Endothelial cell of umbilical vein (primary cell): ENCODE results near the gene CRB1. TPM values are rescaled to one million over a fixed set of nuclear protein-coding genes. Genes with fewer than 3 reads are reported as not detected.

Experiments
- BruUV-seq: library from RNA; stranded (reverse); fragments of 400-500 nt; replicated peaks from 2 replicates; lab custom pipeline; 2021; lab: Mats Ljungman, UMichigan
- CTCF ChIA-PET: fragments of 300-600, 350-600 bp; sonication (Branson Sonifier 250); formaldehyde crosslinking; loops from one replicate; lab custom pipeline; 2021; ENCODE audit warnings: antibody characterized with exemption, inconsistent platforms; lab: Charles Lee
- POLR2A ChIA-PET: fragments of 300-600, 350-600 bp; sonication (Branson Sonifier 250); formaldehyde crosslinking; loops from one replicate; lab custom pipeline; 2021; ENCODE audit warnings: antibody characterized with exemption, inconsistent platforms; lab: Charles Lee
- DNase-seq: peaks from one replicate; pipeline ENCODE4 v3.0.0-alpha.2; 2011; ENCODE audit warnings: low read depth, low spot score
- FAIRE-seq: peaks from 2 replicates; lab custom pipeline; 2011; peaks lifted over from hg19 to GRCh38; lab: Jason Lieb, UNC
- H2AFZ ChIP-seq: 2 replicates; pipeline ENCODE4 v1.6.0; 2012; ENCODE audit warnings: low read depth, low read length, control low read depth, inconsistent platforms
- H3K27ac ChIP-seq: 2 replicates; pipeline ENCODE4 v1.5.1; 2011; ENCODE audit warnings: low read depth, mild to moderate bottlenecking, control low read depth, low read length, moderate library complexity; ENCODE audit not compliant: insufficient read depth
- H3K27me3 ChIP-seq, 2 experiments: 2 replicates each; pipeline versions ENCODE4 v1.6.0 to v1.6.1; 2011; ENCODE audit warnings: low read length in 2 of 2, mixed read lengths in 1 of 2; ENCODE audit not compliant: control insufficient read depth in 2 of 2, insufficient read depth in 2 of 2
- H3K36me3 ChIP-seq, 2 experiments: 2 replicates in 1 of 2; 3 replicates in 1 of 2; pipeline ENCODE4 v1.5.1; 2011; ENCODE audit warnings: low read length in 2 of 2, mild to moderate bottlenecking in 1 of 2, moderate library complexity in 1 of 2; ENCODE audit not compliant: control insufficient read depth in 2 of 2, insufficient read depth in 2 of 2; ENCODE audit errors: extremely low read depth in 1 of 2
- H3K4me1 ChIP-seq: 3 replicates; pipeline ENCODE4 v1.5.1; 2011; ENCODE audit warnings: mild to moderate bottlenecking, low read length; ENCODE audit not compliant: control insufficient read depth, insufficient read depth; ENCODE audit errors: extremely low read depth
- H3K4me2 ChIP-seq: 2 replicates; pipeline ENCODE4 v1.6.1; 2011; ENCODE audit warnings: low read length, control low read depth, mixed read lengths; ENCODE audit not compliant: insufficient read depth
- H3K4me3 ChIP-seq, 3 experiments: fragments of 200-600 bp in 1 of 3; sonication (generic), shearing (Covaris generic) in 1 of 3; replicated peaks in 1 of 3; 2 replicates each; pipeline ENCODE4 v1.5.1; 2011 to 2016; ENCODE audit warnings: control low read depth in 3 of 3, low read length in 3 of 3, mild to moderate bottlenecking in 2 of 3, inconsistent platforms in 1 of 3, low read depth in 1 of 3, moderate library complexity in 1 of 3; ENCODE audit not compliant: insufficient read depth in 1 of 3
- H3K79me2 ChIP-seq: 2 replicates; pipeline ENCODE4 v1.6.0; 2012; ENCODE audit warnings: low read length, inconsistent platforms; ENCODE audit not compliant: control insufficient read depth, insufficient read depth
- H3K9ac ChIP-seq: replicated peaks from 2 replicates; pipeline ENCODE3; 2011; ENCODE audit warnings: low read length, control low read depth; ENCODE audit not compliant: insufficient read depth; ENCODE audit errors: extremely low read depth
- H3K9me1 ChIP-seq: replicated peaks from 3 replicates; pipeline ENCODE4 v1.6.0; 2011; ENCODE audit warnings: mild to moderate bottlenecking, low read length; ENCODE audit not compliant: control insufficient read depth, insufficient read depth; ENCODE audit errors: extremely low read depth
- H3K9me3 ChIP-seq: replicated peaks from 2 replicates; pipeline ENCODE4 v1.5.1; 2012; ENCODE audit warnings: low read length, inconsistent platforms; ENCODE audit not compliant: control insufficient read depth, insufficient read depth
- H4K20me1 ChIP-seq: replicated peaks from 2 replicates; pipeline ENCODE3; 2011; ENCODE audit warnings: mild to moderate bottlenecking, low read length; ENCODE audit not compliant: control insufficient read depth, insufficient read depth; ENCODE audit errors: extremely low read depth
- EZH2 ChIP-seq: IDR thresholded peaks from 2 replicates; pipeline ENCODE4 v1.6.1; 2012; ENCODE audit warnings: borderline replicate concordance, low read depth, mild to moderate bottlenecking, moderate library complexity, low read length, inconsistent platforms; ENCODE audit not compliant: severe bottlenecking
- FOS ChIP-seq: IDR thresholded peaks from 2 replicates; pipeline ENCODE4 v1.6.1; 2011; ENCODE audit warnings: mild to moderate bottlenecking, low read length, moderate library complexity, borderline replicate concordance; ENCODE audit not compliant: insufficient read depth
- GATA2 ChIP-seq: IDR thresholded peaks from 2 replicates; pipeline ENCODE4 v1.7.0; 2011; ENCODE audit warnings: low read depth, mild to moderate bottlenecking, moderate library complexity, mixed read lengths, low read length; ENCODE audit not compliant: insufficient read length, insufficient read depth
- JUN ChIP-seq: IDR thresholded peaks from 2 replicates; pipeline ENCODE4 v1.6.1; 2011; ENCODE audit warnings: borderline replicate concordance, low read depth; ENCODE audit not compliant: insufficient read length, insufficient read depth
- MAX ChIP-seq: IDR thresholded peaks from 2 replicates; pipeline ENCODE4 v1.6.1; 2011; ENCODE audit not compliant: insufficient read depth, insufficient read length
- MYC ChIP-seq: IDR thresholded peaks from one replicate; pipeline ENCODE4 v1.6.1; 2011; ENCODE audit warnings: mild to moderate bottlenecking, low read depth, low read length
- POLR2A ChIP-seq: IDR thresholded peaks from 2 replicates; pipeline ENCODE4 v1.6.1; 2012; ENCODE audit warnings: low read depth, mild to moderate bottlenecking, control low read depth, low read length
- POLR2AphosphoS5 ChIP-seq: IDR thresholded peaks from 2 replicates; pipeline ENCODE4 v1.6.1; 2012; ENCODE audit warnings: low read depth, mild to moderate bottlenecking, control low read depth, low read length, moderate library complexity; ENCODE audit not compliant: insufficient read depth
- dilution Hi-C: fragments of 300-500 bp; cut with MboI; formaldehyde crosslinking; loops from one replicate; pipeline ENCODE4 v1.15.0; 2019; ENCODE audit warnings: low sequenced_read_pairs; ENCODE audit not compliant: extremely low pct_ligation_motif_present
- intact Hi-C: fragments of 100-400 bp; cut with micrococcal nuclease; formaldehyde crosslinking; loops from one replicate; pipeline ENCODE4 v1.10.0; 2022
- polyA plus RNA-seq, 4 experiments: library from polyadenylated mRNA; depleted of rRNA in 3 of 4; stranded (reverse) in 3 of 4; unstranded in 1 of 4; fragments of >200 nt; gene quantifications; 2 replicates each; pipeline versions ENCODE4 v1.2.1 to v1.2.3, GENCODE V29; 2011 to 2012; ENCODE audit warnings: missing spikeins in 1 of 4
- total RNA-seq: library from RNA; stranded (reverse); gene quantifications from 2 replicates; pipeline ENCODE4 v1.2.3, GENCODE V29; 2021
- TF ChIP-seq, protein P1 (sequence below), 2 donors: IDR thresholded peaks; 1 replicate in 1 of 2; 2 replicates in 1 of 2; pipeline ENCODE4 v1.5.1; 2011; ENCODE audit warnings: low read length in 2 of 2, mild to moderate bottlenecking in 2 of 2, moderate library complexity in 2 of 2, control low read depth in 1 of 2, inconsistent platforms in 1 of 2, low read depth in 1 of 2; ENCODE audit not compliant: insufficient read depth in 1 of 2; ENCODE audit errors: extremely low read depth in 1 of 2

CRB1 gene
- total and polyA plus RNA-seq, 2 donors (not counting 3 experiments of a cell fraction or from before 2014, with no cell fraction given): not detected

DNA sequence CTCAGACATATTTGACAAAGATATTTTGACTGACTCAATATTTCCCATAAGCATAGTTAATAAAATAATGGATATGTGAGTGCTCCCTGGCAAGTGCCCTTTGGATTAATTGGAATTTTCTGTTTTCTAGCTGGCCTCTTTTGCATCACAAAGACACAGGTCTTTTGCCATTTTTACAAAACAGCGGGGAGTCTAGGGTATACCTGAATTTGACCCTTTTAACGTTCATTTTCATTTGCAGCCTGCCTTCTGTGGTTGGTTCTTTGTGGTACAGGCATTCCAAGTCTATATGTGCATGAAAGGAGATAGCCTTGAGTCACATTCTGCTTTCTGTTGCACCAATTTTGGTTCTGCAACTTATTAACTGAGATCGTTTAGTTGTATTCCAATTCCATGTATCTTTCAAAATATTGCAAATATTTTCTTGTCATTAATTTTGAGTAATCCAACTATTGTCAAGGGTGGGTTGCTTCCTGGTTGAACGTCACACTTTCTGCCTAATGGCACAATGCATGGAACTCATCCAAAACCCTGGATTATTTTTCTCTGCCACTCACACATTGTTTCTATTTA is 171.7 kb downstream of the CRB1 start:
- Histone ChIP-seq H3K9me3 (no peaks in the 10 kb centered on the region), H3K36me3 (no peaks in the 10 kb centered on the region), H2AFZ (no peak overlapping the region), H3K4me1 (no peaks in the 10 kb centered on the region), H3K27ac (no peak overlapping the region), H3K79me2 (no peaks in the 10 kb centered on the region), H3K9ac (no peak overlapping the region), H3K4me3 (no peak overlapping the region), H3K4me2 (no peak overlapping the region), H4K20me1 (no peaks in the 10 kb centered on the region), H3K9me1 (no peaks in the 10 kb centered on the region), H3K27me3 (no peaks in the 10 kb centered on the region)
- DNase-seq: no peak
- FAIRE-seq: no peak
- ChIA-PET CTCF (no interaction called here), POLR2A (no interaction called here)
- intact Hi-C loops (no loop called here), dilution Hi-C loops (no loop called here)
- TF ChIP-seq, protein P1, sequence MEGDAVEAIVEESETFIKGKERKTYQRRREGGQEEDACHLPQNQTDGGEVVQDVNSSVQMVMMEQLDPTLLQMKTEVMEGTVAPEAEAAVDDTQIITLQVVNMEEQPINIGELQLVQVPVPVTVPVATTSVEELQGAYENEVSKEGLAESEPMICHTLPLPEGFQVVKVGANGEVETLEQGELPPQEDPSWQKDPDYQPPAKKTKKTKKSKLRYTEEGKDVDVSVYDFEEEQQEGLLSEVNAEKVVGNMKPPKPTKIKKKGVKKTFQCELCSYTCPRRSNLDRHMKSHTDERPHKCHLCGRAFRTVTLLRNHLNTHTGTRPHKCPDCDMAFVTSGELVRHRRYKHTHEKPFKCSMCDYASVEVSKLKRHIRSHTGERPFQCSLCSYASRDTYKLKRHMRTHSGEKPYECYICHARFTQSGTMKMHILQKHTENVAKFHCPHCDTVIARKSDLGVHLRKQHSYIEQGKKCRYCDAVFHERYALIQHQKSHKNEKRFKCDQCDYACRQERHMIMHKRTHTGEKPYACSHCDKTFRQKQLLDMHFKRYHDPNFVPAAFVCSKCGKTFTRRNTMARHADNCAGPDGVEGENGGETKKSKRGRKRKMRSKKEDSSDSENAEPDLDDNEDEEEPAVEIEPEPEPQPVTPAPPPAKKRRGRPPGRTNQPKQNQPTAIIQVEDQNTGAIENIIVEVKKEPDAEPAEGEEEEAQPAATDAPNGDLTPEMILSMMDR (IDR thresholded peaks at IDR 0.05; ENCODE audit: extremely low read depth in 1 of 2, insufficient read depth in 1 of 2, low read depth in 1 of 2, low read length in 2 of 2): no peak
- TF ChIP-seq MAX (no peak), POLR2A (no peak), GATA2 (no peak), EZH2 (no peak), POLR2AphosphoS5 (no peak), MYC (no peak), JUN (no peak), FOS (no peak)
- BruUV-seq: no TSS peak
